ENCODE results near the gene TNPO2. TPM values are rescaled to one million over a fixed set of nuclear protein-coding genes. Genes with fewer than 3 reads are reported as not detected.
"Not testable (repeated sequence)": the region's sequence is repeated elsewhere in the genome, so short reads cannot be mapped to it uniquely, and the experiment has no call there.

TNPO2 gene
- total RNA-seq, 2 experiments from 2014 or later: 145 to 148 TPM

DNA sequence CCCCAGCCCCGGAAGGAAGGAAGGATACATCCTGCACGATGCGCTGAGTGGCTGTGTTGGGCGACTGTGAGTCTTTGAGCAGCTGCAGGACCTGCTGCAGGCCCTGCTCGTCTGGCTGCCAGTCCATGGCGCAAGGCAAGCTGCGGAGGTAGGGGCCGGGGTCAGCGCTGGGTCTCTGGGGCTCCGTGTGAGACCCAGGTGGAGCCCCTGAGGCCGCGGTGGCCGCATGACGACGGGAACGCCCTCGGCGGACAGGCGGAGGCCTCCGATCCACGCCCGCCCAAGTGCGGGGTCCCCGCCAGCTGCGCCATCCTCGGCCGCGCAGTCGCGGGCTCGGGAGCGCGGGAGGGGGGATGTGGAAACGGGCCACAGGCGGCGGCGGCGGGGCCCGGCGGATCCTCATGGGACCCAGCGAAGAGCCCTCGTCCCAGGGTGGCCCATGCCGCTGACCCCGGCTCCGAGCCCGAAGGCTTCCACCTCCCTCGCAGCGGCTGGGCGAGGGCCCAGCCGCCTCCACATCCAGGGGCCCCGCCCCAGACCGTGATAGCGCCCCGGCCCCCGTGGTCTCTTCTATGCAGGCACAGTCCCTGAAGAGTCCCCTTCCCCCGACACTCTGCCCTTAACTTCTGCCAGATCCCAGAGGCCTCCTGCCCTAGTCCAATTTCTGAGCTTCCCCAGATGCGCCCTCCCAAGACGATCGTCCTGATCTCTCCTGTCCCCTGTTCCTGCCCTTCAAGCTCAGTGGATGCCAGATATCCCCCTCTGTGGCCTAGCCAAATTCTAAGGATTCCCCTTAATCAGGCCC, 2.7 kb downstream of the TNPO2 start:
- ChIA-PET CTCF (interaction anchor here (0.8 to 1.2 kb wide), 2 partner anchors 10 to 39 kb away, joined by 3 to 5 read pairs; no protein-coding TSS in a partner anchor), POLR2A (interaction anchor here (0.6 to 3.7 kb wide), 4 partner anchors 7 to 1286 kb away, joined by 3 to 39 read pairs (median 4); partner anchors contain the start of gene TRIR)

DNA sequence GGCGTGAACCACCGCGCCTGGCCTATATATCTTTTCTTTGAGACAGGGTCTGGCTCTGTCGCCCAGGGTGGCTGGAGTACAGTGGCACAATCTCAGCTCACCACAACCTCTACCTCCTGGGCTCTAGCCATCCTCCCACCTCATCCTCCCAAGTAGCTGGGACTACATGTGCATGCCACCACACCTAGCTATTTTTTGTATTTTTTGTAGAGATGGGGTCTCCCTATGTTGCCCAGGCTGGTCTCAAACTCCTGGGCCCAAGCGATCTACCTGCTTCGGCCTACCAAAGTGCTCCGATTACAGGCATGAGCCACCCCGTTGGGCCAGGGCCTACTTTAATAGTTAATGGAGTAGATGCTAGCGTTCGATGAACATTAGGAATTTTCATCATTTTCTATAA, 3.4 kb downstream of the TNPO2 start:
- ChIA-PET POLR2A (no interaction called here), CTCF (interaction anchor here (1.3 kb wide), 1 partner anchor 13 kb away, joined by 4 read pairs; no protein-coding TSS in a partner anchor)

- POLR2A ChIA-PET: interaction anchor here (0.6 to 1.5 kb wide), 2 partner anchors 18 to 537 kb away, joined by 5 read pairs; no protein-coding TSS in a partner anchor
- CTCF ChIA-PET: interaction anchor here (1.0 to 1.8 kb wide), 3 partner anchors 25 to 44 kb away, joined by 3 to 5 read pairs (median 4); no protein-coding TSS in a partner anchor
These were observed 7.8 kb downstream of the TNPO2 start for GRCh38 chr19:12715929-12716328.

DNA sequence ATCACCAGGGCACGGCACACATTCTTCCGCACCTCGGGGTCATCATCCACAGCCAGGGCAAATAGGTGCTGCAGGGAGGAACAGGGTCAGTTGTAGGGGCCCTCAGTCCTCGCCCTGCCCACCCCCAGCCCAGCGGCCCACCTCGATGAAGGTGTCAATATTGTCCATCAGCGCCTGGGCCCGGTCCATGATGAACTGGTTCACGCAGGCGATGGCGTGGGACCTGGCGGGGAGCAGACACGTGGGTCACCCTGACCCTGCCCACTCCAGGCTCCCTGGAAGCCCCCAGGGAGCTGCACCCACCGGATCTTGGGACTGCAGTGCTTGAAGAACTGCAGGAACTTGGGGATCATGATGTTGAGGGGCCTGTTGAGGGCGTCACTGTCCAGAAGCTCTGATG, 8.6 kb downstream of the TNPO2 start:
- POLR2A ChIA-PET: interaction anchor here (0.6 to 1.5 kb wide), 2 partner anchors 19 to 536 kb away, joined by 5 read pairs; no protein-coding TSS in a partner anchor
- CTCF ChIA-PET: interaction anchor here (1.0 kb wide), 2 partner anchors 42 to 45 kb away, joined by 3 to 4 read pairs; no protein-coding TSS in a partner anchor

GRCh38 chr19:12713304-12713703, 10.4 kb downstream of the TNPO2 start:
- CTCF ChIA-PET: interaction anchor here (0.6 kb wide), 1 partner anchor 59 kb away, joined by 3 read pairs; no protein-coding TSS in a partner anchor
- POLR2A ChIA-PET: interaction anchor here (1.3 kb wide), 1 partner anchor 8 kb away, joined by 4 read pairs; no protein-coding TSS in a partner anchor

DNA sequence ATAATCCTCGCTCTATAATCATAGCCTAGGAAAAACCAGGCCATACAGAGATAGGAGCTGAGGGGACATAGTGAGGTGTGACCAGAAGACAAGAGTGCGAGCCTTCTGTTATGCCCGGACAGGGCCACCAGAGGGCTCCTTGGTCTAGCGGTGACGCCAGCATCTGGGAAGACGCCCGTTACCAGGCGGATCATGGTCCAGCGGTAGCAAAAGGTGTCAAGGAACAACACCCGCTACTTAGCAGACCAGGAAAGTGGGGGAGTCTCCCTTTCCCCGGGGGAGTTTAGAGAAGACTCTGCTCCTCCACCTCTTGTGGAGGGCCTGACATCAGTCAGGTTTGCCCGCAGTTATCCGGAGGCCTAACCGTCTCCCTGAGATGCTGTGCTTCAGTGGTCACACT, 11.7 kb downstream of the TNPO2 start:
- POLR2A ChIA-PET: not testable (repeated sequence)

GRCh38 chr19:12711187-12711586, 12.5 kb downstream of the TNPO2 start:
- POLR2A ChIA-PET: interaction anchor here (1.9 kb wide), 1 partner anchor 14 kb away, joined by 5 read pairs; the partner anchor contains the start of gene FBXW9

More for the DNA sequence above, 11.7 kb downstream of the TNPO2 start:
- CTCF ChIA-PET: interaction anchor here (0.7 to 0.9 kb wide), 3 partner anchors 30 to 85 kb away, joined by 3 to 4 read pairs (median 3); no protein-coding TSS in a partner anchor

DNA sequence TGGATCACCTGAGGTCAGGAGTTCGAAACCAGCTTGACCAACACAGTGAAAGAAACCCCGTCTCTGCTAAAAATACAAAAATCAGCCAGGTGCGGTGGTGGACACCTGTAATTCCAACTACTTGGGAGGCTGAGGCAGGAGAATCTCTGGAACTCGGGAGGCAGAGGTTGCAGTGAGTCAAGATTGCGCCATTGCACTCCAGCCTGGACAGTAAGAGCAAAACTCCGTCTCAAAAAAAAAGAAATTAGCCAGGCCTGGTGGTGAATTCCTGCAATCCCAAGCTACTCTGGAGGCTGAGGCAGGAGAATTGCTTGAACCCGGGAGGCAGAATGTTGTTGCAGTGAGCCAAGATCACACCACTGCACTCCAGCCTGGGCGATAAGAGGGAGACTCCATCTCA, 15.1 kb downstream of the TNPO2 start:
- POLR2A ChIA-PET: interaction anchor here (0.6 kb wide), 1 partner anchor 84 kb away, joined by 3 read pairs; no protein-coding TSS in a partner anchor

More at GRCh38 chr19:12711187-12711586, 12.5 kb downstream of the TNPO2 start:
- CTCF ChIA-PET: interaction anchor here (0.6 to 0.7 kb wide), 2 partner anchors 11 to 92 kb away, joined by 3 read pairs; no protein-coding TSS in a partner anchor

DNA sequence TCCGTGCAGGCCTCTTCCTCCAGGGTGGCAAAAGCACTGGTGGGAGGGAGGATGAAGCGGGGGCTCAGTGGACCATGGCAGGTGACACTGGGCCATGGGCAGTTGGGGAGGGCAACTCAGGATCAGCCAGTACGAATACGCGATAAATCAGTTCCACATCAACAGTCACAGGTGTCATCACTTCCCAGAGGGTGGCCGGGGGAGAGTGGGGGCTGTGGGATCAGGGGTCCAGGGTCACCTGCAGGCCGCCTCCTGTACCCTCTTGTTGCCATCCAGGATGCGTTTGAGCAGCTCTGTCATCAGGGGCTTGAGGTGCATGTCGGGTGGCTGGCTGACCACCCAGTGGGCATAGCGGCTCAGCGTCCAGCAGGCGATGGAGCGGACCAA, 17.4 kb downstream of the TNPO2 start:
- ChIA-PET POLR2A (no interaction called here), CTCF (interaction anchor here (0.7 to 2.0 kb wide), 3 partner anchors 12 to 142 kb away, joined by 3 to 6 read pairs (median 4); no protein-coding TSS in a partner anchor)

More for the DNA sequence above, 15.1 kb downstream of the TNPO2 start:
- CTCF ChIA-PET: interaction anchor here (1.1 to 1.6 kb wide), 2 partner anchors 11 to 52 kb away, joined by 3 to 4 read pairs; no protein-coding TSS in a partner anchor

GRCh38 chr19:12705654-12706331, 17.9 kb downstream of the TNPO2 start:
- ChIA-PET CTCF (interaction anchor here (0.7 to 2.0 kb wide), 3 partner anchors 12 to 142 kb away, joined by 3 to 6 read pairs (median 4); no protein-coding TSS in a partner anchor), POLR2A (no interaction called here)

DNA sequence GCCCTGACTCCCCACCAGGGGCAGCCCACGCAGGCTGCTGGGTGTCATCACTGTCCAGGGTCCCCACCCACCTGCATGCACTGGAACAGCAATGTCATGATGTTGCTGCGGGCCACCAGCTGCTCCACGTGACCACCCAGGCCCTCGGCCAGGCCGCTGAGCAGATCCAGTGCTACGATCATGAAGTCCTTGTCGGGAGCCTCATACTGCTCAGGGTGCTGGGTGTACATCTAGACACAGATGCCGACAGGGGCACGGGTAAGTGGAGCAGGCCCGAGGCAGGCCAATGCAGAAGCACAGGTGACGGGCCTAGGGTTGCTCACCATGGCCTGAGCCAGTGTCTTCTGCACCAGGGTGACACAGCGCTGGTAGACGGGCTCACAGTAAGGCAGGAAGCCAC, 18.6 kb downstream of the TNPO2 start:
- ChIA-PET CTCF (no interaction called here), POLR2A (no interaction called here)

GRCh38 chr19:12703046-12703445, 20.7 kb downstream of the TNPO2 start:
- CTCF ChIA-PET: no interaction called here
- POLR2A ChIA-PET: no interaction called here

GRCh38 chr19:12701596-12702282, 22.0 kb downstream of the TNPO2 start:
- POLR2A ChIA-PET: no interaction called here
- CTCF ChIA-PET: no interaction called here

DNA sequence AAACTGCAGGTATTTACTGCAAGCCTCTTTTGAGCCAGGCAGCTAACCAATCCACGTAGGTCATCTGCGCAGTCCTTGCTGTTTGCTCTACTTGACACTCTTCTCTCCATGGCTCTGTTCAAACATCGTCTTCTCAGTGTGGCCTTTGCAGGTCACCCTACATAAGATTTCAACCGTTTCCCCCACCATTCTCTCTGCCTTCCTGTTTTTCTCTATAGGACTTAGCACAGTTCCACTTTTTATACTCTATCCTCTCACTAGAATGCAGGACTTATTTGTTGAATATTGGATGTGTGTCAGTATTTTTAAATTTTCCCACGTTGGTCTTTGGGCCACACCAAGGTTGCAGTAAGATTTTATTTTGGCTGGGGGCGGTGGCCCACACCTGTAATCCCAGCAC, 25.6 kb downstream of the TNPO2 start:
- CTCF ChIA-PET: no interaction called here
- POLR2A ChIA-PET: no interaction called here

DNA sequence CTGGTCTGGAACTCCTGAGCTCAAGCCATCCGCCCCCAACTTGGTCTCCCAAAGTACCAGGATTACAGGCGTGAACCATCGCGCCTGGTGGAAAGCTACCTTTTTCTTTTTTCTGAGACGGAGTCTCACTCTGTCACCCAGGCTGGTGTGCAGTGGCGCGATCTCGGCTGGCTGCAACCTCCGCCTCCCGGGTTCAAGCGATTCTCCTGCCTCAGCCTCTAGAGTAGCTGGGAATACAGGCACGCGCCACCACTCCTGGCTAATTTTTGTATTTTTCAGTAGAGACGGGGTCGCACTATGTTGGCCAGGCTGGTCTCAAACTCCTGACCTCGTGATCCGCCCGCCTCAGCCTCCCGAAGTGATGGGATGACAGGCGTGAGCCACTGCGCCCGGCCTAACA, 26.3 kb downstream of the TNPO2 start:
- CTCF ChIA-PET: interaction anchor here (0.7 to 1.6 kb wide), 5 partner anchors 11 to 60 kb away, joined by 3 to 8 read pairs (median 4); no protein-coding TSS in a partner anchor
- POLR2A ChIA-PET: interaction anchor here (1.7 kb wide), 1 partner anchor 13 kb away, joined by 5 read pairs; no protein-coding TSS in a partner anchor

GRCh38 chr19:12696366-12697335, 27.1 kb downstream of the TNPO2 start, which contains the start of gene FBXW9:
FBXW9 (minus strand) TSS chr19:12696631; CDS start chr19:12696581, 50 bp downstream.
- POLR2A ChIA-PET: interaction anchor here (0.6 to 1.7 kb wide), 7 partner anchors 10 to 817 kb away, joined by 3 to 21 read pairs (median 7); no protein-coding TSS in a partner anchor
- CTCF ChIA-PET: interaction anchor here (0.5 to 1.6 kb wide), 12 partner anchors 12 to 166 kb away, joined by 3 to 8 read pairs (median 4); a partner anchor contains a TSS

GRCh38 chr19:12695997-12696365, 27.8 kb downstream of the TNPO2 start:
- ChIA-PET CTCF (interaction anchor here (1.0 to 1.6 kb wide), 4 partner anchors 24 to 152 kb away, joined by 4 to 8 read pairs (median 4); a partner anchor contains a TSS), POLR2A (interaction anchor here (1.0 to 1.7 kb wide), 3 partner anchors 11 to 364 kb away, joined by 5 to 21 read pairs (median 5); no protein-coding TSS in a partner anchor)

All from activated CD8-positive, alpha-beta memory T cell treated with anti-CD3 and anti-CD28 coated beads for 36 hours (primary cell).